Heart left ventricle (tissue), 13 donors: ENCODE measurements around the gene MPP7.
"Not testable (repeated sequence)": the region's sequence is repeated elsewhere in the genome, so short reads cannot be mapped to it uniquely, and the experiment has no call there.

ENCODE experiments used
- POLR2A ChIP-seq, 2 donors: fragments of 450-650 bp; IDR thresholded peaks; one replicate each; pipeline ENCODE4 v1.6.1; 2017; ENCODE audit warnings: antibody characterized with exemption in 2 of 2, mild to moderate bottlenecking in 2 of 2, moderate library complexity in 2 of 2
- TF ChIP-seq, protein P1 (sequence below), 12 donors: fragments of 200-600 bp; sonication (generic) in 4 of 12; IDR thresholded peaks; one replicate each; pipeline versions ENCODE4 v1.5.0 to v1.8.0; 2018 to 2022; ENCODE audit warnings: antibody characterized with exemption in 12 of 12, mild to moderate bottlenecking in 5 of 12
- donor health status: ischemic (EF 13 %, LVEDD 7.1; RV severe dilation, severe dysfunction).
- donor health status: DM: no; HTN: yes; CAD: no.
- donor health status: DM: no; HTN: no; CAD: no.
- donor health status: ischemic (EF 25% LVEDD 6.9; RV normal size, moderate dysfunction).
- donor health status: ischemic (EF 25% LVEDD 5.7; RV mildly dilated, moderate dysfunction).
- donor health status: ischemic (EF 35%, LVEDD 5.7; RV mildly dilated, moderate dysfunction).
- donor health status: nonischemic (EF 11% LVEDD 7.7; RV severe dilation, severe dysfunction).
- donor health status: DM: yes; HTN: yes; CAD: no.
- donor health status: PGD.
- donor health status: ischemic (EF 29% LVEDD 5.4; RV normal size, mild dysfunction).
- donor health status: nonischemic (EF 23%, LVEDD 6.1; RV moderate dilation, normal function).

DNA sequence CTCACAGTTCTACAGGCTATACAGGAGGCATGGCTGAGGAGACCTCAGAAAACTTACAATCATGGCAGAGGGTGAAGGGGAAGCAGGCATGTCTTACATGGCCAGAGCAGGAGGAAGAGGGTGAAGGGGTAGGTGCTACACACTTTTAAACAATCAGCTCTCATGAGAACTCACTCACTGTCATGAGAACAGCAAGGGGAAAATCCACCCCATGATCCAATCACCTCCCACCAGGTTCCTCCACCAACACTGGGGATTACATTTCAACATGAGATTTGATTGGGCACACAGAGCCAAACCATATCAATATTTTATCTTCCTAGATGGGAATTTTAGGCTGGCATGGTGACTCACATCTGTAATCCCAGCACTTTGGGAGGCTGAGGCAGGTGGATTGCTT, 16.2 kb upstream of the MPP7 start:
- TF ChIP-seq, protein P1, sequence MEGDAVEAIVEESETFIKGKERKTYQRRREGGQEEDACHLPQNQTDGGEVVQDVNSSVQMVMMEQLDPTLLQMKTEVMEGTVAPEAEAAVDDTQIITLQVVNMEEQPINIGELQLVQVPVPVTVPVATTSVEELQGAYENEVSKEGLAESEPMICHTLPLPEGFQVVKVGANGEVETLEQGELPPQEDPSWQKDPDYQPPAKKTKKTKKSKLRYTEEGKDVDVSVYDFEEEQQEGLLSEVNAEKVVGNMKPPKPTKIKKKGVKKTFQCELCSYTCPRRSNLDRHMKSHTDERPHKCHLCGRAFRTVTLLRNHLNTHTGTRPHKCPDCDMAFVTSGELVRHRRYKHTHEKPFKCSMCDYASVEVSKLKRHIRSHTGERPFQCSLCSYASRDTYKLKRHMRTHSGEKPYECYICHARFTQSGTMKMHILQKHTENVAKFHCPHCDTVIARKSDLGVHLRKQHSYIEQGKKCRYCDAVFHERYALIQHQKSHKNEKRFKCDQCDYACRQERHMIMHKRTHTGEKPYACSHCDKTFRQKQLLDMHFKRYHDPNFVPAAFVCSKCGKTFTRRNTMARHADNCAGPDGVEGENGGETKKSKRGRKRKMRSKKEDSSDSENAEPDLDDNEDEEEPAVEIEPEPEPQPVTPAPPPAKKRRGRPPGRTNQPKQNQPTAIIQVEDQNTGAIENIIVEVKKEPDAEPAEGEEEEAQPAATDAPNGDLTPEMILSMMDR (IDR thresholded peaks at IDR 0.05), result not testable (repeated sequence)
- TF ChIP-seq POLR2A (IDR thresholded peaks at IDR 0.05), result not testable (repeated sequence)
